Prostate gland (tissue), 2 donors: ENCODE results near the gene TMEM200B. TPM values are rescaled to one million over a fixed set of nuclear protein-coding genes. Genes with fewer than 3 reads are reported as not detected.

Source experiments
- DNase-seq: peaks from one replicate; pipeline ENCODE4 v3.0.0-alpha.2; 2019; ENCODE audit warnings: low spot score
- H3K27ac ChIP-seq, 2 donors: fragments of 200-600 bp; sonication (generic); 2 replicates each; pipeline ENCODE4 v1.5.1; 2017 to 2019
- H3K27me3 ChIP-seq: fragments of 200-600 bp; sonication (generic); replicated peaks from 2 replicates; pipeline ENCODE4 v1.5.1; 2019; ENCODE audit not compliant: insufficient read depth
- H3K36me3 ChIP-seq, 2 donors: fragments of 200-600 bp; sonication (generic); 1 replicate in 1 of 2; 2 replicates in 1 of 2; pipeline versions ENCODE4 v1.5.1 to v1.8.1; 2017 to 2019
- H3K4me1 ChIP-seq: fragments of 200-600 bp; sonication (generic); replicated peaks from 2 replicates; pipeline ENCODE4 v1.5.1; 2019
- H3K4me3 ChIP-seq, 2 donors: fragments of 200-600 bp; sonication (generic); 2 replicates each; pipeline ENCODE4 v1.5.1; 2017 to 2019
- H3K9me3 ChIP-seq: fragments of 200-600 bp; sonication (generic); 2 replicates; pipeline ENCODE4 v1.5.1; 2017
- CTCF ChIP-seq, 4 experiments: fragments of 200-600 bp in 2 of 4; fragments of 450-650 bp in 2 of 4; sonication (generic) in 2 of 4; IDR thresholded peaks; 1 replicate in 3 of 4; 2 replicates in 1 of 4; pipeline ENCODE4 v1.5.1; 2016 to 2019; ENCODE audit warnings: antibody characterized with exemption in 4 of 4, mild to moderate bottlenecking in 2 of 4, moderate library complexity in 2 of 4
- POLR2A ChIP-seq: fragments of 450-650 bp; IDR thresholded peaks from one replicate; pipeline ENCODE4 v1.6.1; 2016; ENCODE audit warnings: antibody characterized with exemption, mild to moderate bottlenecking
- POLR2AphosphoS5 ChIP-seq: sonication (generic); formaldehyde crosslinking; IDR thresholded peaks from one replicate; pipeline ENCODE4 v1.6.1; 2017; ENCODE audit warnings: antibody characterized with exemption
- WGBS: methylation state at CpG from one replicate; pipeline ENCODE4 v1.1.5; 2018; 5-methylcytosine and 5-hydroxymethylcytosine counted together
- intact Hi-C: fragments of 100-400 bp; cut with DNase I; formaldehyde crosslinking; loops from one replicate; pipeline ENCODE4 v1.14.2; 2022
- total RNA-seq, 2 donors: library from RNA; depleted of rRNA; stranded (reverse); fragments of >200 nt; gene quantifications; one replicate each; pipeline ENCODE4 v1.1.0, GENCODE V29; 2016

The TMEM200B gene
- total RNA-seq, 2 donors from 2014 or later = 13.0 to 58.0 TPM

GRCh38 chr1:29129916-29130315, 6.2 kb upstream of the TMEM200B start:
- no peaks in the 10 kb centered on the region for H3K9me3 ChIP-seq
- no peaks in the 10 kb centered on the region for H3K27me3 ChIP-seq
- TF ChIP-seq CTCF (IDR thresholded peaks at IDR 0.05) (no peak), POLR2A (no peak), POLR2AphosphoS5 (no peak)
- intact Hi-C loops = no loop called here
- no peak overlapping the region for H3K4me3 ChIP-seq
- WGBS = 84% methylated on average over 5 of the region's 5 CpGs
- no peak overlapping the region for H3K27ac ChIP-seq
- no peaks in the 10 kb centered on the region for H3K4me1 ChIP-seq
- no peaks in the 10 kb centered on the region for H3K36me3 ChIP-seq
- DNase-seq = no peak

- H3K27me3 ChIP-seq = no peaks in the 10 kb centered on the region
- no peak overlapping the region for H3K4me3 ChIP-seq
- H3K36me3 ChIP-seq = no peaks in the 10 kb centered on the region
- no peak for DNase-seq
- 92% methylated on average over 6 of the region's 6 CpGs for WGBS
- no peak overlapping the region for H3K27ac ChIP-seq
- no peaks in the 10 kb centered on the region for H3K9me3 ChIP-seq
- TF ChIP-seq POLR2A = no peak
- no peak for TF ChIP-seq CTCF (IDR thresholded peaks at IDR 0.05)
- TF ChIP-seq POLR2AphosphoS5 = no peak
- intact Hi-C loops = no loop called here
- peaks cover 3% of the 10 kb centered on the region for H3K4me1 ChIP-seq
Measured at GRCh38 chr1:29128739-29129138, 5.0 kb upstream of the TMEM200B start.

- H3K4me1 ChIP-seq = peaks cover 3% of the 10 kb centered on the region
- no peaks in the 10 kb centered on the region for H3K36me3 ChIP-seq
- 94% methylated on average over 6 of the region's 6 CpGs for WGBS
- TF ChIP-seq POLR2A (no peak), POLR2AphosphoS5 (no peak), CTCF (IDR thresholded peaks at IDR 0.05) (no peak)
- H3K9me3 ChIP-seq = no peaks in the 10 kb centered on the region
- DNase-seq = no peak
- no peak overlapping the region for H3K27ac ChIP-seq
- intact Hi-C loops = no loop called here
- no peak overlapping the region for H3K4me3 ChIP-seq
- H3K27me3 ChIP-seq = no peaks in the 10 kb centered on the region
Measured at GRCh38 chr1:29126198-29126597, 2.5 kb upstream of the TMEM200B start.

GRCh38 chr1:29125788-29126187, 2.1 kb upstream of the TMEM200B start:
- Histone ChIP-seq H3K4me1 (peaks cover 3% of the 10 kb centered on the region), H3K9me3 (no peaks in the 10 kb centered on the region), H3K27ac (peak overlapping the region in 1 of 2 donors; percentile 83), H3K4me3 (no peak overlapping the region), H3K36me3 (no peaks in the 10 kb centered on the region), H3K27me3 (no peaks in the 10 kb centered on the region)
- DNase-seq = no peak
- TF ChIP-seq POLR2AphosphoS5 (no peak), CTCF (IDR thresholded peaks at IDR 0.05) (no peak)
- 69% methylated on average over 6 of the region's 6 CpGs for WGBS
- intact Hi-C loops = loop anchor here (2.0 kb wide), 1 partner anchor 55 kb away; the partner anchor contains the start of gene SRSF4

GRCh38 chr1:29125237-29125641, 1.5 kb upstream of the TMEM200B start:
- H3K9me3 ChIP-seq = no peaks in the 10 kb centered on the region
- H3K4me3 ChIP-seq = peak overlapping the region; percentile 50 to 52
- no peaks in the 10 kb centered on the region for H3K27me3 ChIP-seq
- no peak for DNase-seq
- H3K27ac ChIP-seq = peak overlapping the region; percentile 83 to 90
- H3K4me1 ChIP-seq = peaks cover 3% of the 10 kb centered on the region
- intact Hi-C loops = loop anchor here (2.0 kb wide), 1 partner anchor 56 kb away; the partner anchor contains the start of gene SRSF4
- TF ChIP-seq POLR2A (no peak), CTCF (IDR thresholded peaks at IDR 0.05) (no peak), POLR2AphosphoS5 (no peak)
- H3K36me3 ChIP-seq = no peaks in the 10 kb centered on the region
- WGBS = 58% methylated on average over 14 of the region's 14 CpGs
